ENCODE measurements around the gene HDDC3.

Gene HDDC3, protein sequence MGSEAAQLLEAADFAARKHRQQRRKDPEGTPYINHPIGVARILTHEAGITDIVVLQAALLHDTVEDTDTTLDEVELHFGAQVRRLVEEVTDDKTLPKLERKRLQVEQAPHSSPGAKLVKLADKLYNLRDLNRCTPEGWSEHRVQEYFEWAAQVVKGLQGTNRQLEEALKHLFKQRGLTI

DNA sequence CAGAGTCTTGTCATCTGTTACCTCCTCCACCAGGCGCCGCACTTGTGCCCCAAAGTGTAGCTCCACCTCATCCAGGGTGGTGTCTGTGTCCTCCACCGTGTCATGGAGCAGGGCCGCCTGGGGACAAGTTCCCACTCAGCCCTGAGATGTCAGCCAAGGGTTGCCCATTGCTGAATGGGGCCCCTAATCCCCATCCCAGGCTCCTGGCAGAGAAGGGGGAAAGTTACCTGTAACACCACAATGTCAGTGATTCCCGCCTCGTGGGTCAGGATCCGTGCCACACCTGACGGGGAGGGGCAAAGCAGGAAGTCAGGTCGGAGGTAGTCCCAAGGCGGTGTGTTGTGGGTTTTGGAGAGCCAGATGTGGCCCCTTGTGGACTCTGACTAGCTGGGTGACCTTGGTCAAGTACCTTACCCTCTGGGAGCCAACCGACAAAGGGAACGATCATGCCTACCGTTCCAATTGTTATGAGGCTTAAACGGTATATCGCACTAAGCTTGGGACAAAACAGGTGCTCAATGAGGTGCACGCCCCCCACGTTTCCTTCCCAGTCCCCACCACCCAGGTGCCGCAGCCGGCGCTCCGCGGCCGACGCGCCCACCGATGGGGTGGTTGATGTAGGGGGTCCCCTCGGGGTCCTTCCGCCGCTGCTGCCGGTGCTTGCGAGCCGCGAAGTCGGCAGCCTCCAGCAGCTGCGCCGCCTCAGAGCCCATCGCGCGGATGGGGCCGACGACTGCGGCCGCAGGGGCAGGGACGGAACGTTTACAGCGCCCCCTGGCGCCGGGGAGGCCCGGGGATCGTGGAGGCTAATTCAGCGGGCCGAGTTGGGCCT lies at the start of gene HDDC3:
Gene HDDC3, minus strand, starts transcription at position 722 of the 832 bp plus-strand sequence. Its CDS starts 9 bp downstream, at position 713.
- peak; percentile 90 for DNase-seq

DNA sequence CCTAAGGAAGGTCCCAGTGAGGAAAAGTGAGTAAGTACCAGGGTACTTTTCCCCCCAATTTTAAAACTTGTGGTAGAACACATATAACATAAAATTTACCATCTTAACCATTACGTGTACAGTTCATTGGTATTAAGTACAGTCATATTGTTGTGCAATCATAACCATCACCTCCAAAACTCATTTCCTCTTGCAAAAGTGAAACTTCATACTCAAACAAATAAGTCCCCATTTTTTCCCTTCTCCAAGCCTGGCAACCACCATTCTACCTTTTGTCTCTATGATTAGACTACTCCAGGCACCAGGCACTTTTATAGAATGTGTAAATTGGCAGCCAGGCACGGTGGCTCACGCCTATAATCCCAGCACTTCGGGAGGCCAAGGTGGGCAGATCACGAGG lies 49.8 kb upstream of the HDDC3 start:
- DNase-seq: no peak

DNA sequence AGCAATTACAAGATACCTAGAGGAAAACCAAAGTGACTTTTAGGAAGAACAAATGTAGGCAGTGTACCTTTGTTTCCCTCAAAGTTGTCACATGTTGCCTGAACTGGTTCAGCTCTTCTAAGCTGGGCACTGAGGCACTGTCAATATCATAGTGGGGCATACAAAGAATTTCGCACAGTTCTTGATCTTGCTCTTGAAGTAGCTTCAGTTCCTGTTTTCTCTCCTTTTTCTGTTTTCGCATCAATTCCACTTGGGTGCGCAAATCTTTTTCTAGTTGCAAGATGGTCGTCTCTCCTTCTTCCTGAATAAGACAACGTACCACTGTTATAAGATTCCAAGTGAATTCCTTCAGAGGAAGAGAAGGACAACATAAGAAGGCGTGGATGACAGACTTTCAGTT lies 49.3 kb upstream of the HDDC3 start:
- no peak for DNase-seq

DNA sequence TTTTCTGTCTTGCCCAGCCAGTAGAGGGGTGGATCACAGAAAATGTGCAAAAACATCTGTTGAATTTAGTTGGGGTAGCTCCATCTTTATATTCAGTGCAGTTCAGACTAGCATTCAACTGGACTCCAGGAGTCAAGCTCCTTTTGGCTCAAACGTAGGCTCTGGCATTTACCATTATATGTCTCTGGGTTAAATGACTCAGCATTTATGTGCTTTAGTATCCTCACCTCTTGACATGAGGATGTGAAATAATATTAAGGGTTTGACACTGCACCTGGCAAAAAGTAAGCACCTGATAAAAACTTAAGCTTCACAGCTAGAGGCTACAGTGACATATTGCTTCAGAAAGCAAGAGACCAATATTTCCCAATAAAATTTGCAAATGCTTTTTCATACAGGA lies 47.2 kb upstream of the HDDC3 start:
- DNase-seq: no peak

DNA sequence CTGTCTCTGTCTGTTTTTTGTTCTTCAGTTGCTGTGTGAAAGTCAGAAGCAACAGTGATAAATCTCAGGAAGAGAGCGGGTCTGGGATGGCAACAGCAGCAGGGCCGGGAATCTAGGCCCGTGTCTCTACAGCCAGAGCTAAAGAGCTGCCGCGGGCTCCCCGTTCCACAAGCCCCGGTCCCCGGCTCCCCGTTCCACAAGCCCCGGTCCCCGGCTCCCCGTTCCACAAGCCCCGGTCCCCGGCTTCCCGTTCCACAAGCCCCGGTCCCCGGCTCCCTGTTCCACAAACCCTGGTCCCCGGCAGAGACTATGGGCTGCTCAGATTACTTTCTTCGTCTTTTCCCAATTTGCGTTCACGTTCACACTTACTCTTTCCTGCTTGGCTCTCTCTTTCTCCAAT lies 41.9 kb upstream of the HDDC3 start:
- no peak for DNase-seq

DNA sequence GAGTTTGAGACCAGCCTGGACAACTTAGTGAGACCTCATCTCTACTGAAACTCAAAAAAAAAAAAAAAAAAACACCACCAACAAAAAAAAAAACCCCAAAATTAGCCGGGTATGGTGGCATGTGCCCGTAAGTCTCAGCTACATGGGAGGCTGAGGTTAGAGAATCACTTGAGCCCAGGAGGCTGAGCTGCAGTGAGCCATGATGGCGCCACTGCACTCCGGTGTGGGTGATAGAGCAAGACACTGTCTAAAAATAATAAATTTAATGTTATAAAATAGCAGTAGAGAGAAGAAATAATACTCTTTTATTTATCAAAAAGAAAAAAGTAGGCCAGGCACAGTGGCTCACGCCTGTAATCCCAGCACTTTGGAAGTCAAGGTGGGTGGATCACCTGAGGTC lies 39.8 kb upstream of the HDDC3 start:
- DNase-seq: no peak

DNA sequence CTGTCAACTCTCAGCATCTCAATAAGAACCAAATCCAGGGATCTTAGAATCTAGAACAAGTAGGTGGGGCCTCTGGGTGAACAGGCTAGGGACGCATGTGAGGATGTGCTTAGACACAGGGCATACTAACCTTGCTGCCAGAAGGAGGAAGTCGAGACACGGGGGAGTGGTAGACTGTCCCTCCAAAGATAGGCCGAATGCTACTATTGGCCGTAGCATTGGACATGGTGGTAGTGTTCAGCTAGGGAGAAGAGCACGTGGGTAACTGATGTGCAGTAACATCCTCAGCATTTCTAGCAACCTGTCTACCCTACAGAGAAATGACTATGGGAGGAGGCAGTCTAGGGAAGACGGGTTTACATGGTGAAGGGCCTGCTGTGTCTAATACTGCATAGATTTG lies 37.9 kb upstream of the HDDC3 start:
- no peak for DNase-seq

DNA sequence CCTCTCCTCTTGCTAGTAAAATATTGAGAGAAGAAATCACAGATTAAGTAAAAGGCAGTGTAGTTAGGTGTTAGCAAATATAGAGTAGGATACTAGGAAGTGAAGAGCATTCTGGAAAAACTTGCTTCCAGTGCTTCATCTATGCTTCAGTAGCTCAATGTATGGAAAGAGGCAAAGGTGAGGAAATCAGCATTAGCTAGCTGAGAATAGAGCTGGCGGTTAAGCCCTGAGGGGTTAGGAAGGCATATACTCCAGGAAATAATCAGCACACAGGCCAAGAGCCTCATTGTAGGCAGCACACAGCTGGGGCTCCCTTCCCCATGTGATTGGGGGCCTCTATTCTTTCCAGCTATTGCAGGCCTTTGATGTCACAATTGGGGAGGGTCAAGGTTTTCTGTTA lies 36.1 kb upstream of the HDDC3 start:
- DNase-seq: no peak

DNA sequence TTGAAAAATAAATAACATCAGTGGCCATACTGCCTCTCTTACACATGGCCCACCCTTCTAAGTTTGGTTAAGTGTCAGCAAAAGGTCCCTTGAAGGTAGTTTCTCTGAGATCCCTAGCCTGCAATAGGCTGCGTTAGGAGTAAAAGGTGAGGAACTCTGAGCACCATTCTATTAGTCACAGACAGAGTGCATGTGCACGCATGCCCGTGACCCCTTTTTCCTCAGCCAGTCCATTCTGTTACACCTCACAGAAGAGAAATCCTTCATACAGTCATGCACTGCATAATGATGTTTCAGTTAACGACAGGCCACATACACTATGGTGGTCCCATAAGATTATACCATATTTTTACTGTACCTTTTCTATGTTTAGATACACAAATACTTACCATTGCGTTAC lies 34.9 kb upstream of the HDDC3 start:
- no peak for DNase-seq

DNA sequence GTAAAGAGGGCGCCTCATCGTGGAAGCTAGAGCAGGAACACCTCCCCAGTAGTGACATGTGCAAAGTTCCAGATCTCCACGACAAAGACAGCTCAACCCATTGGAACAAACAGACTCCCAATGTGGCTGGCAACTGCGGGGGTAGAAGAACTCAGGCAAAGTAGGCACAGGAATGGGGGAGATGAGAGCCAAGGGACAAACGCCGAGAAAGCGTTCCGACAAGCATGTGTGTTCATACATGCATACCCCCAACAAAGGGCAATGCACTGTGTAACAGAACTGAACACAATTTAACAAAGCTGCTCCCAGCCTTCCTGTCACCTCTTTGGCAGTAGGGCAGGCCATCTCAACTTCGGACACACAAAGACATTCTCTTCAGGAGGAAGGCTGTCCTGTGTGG lies 33.9 kb upstream of the HDDC3 start:
- no peak for DNase-seq

DNA sequence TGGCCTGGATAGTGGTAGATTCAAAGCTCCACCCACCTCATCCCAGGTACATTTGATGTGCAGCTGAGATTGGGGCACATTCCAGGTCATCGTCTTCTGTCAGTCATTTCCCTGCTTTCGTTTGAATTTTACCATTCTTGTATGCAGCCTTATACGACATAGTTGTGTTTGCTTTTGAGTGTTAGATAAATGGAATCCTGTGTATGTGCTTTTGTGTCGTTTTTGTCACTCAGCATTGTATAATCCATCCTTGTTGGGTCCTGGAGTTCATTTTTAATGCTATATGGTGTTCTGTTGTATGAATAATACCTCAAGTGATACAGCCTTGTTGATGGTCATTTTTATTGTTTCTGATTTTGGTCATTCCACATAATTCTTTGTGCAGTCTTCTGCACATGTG lies 29.7 kb upstream of the HDDC3 start:
- DNase-seq: no peak

DNA sequence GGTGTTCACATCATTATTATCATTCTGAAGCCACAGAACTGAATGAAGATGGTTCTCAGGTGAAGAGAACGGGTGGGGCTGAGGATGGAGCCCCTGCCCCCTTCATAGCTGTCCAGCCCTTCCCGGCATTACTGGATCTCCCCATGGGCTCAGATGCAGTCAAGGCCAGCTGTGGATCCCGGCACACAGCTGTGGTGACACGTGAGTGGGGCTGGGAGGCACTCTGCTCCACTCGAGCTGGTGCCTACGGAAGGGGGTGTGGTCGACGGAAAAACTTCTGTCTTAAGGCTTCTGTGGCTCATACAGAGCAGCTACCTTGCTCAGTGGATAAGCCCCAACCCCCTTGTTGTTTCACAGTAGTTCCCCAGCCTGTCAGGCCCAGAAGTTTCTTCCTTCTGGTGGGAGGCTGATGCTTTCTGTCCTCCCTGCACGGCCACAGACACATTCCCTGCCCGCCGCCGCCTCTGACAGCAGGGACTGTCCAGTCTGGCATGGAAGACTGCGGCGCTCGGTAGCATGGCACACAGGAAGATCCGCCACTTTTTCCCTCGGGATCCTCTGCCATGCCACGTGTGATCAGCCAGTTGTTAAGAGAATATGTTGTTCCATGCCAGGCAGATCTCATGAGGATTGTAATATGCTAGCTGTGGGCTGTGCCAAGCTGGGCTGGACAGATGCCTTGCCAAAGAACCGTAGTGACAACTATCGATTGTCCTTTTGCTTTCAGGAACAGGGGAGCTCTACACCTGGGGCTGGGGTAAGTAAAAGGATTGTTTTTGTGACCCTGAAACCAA lies 28.1 kb upstream of the HDDC3 start:
- no peak for DNase-seq

DNA sequence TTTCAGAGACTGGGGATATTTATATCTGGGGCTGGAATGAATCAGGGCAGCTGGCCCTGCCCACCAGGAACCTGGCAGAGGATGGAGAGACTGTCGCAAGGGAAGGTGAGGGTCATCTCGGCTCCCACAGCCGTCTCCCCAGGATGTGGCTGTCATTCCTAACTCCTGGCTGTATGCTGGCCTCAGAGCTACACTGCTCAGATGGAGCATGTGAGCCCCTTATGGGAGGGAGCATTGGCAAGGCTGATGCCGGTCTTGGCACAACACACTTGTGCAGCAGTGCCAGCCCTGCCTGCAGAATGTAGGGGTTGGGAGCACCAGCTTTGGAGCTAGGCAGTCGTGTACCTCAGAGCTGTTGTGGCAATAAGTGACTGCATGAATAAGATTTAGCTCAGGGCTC lies 27.5 kb upstream of the HDDC3 start:
- DNase-seq: no peak

DNA sequence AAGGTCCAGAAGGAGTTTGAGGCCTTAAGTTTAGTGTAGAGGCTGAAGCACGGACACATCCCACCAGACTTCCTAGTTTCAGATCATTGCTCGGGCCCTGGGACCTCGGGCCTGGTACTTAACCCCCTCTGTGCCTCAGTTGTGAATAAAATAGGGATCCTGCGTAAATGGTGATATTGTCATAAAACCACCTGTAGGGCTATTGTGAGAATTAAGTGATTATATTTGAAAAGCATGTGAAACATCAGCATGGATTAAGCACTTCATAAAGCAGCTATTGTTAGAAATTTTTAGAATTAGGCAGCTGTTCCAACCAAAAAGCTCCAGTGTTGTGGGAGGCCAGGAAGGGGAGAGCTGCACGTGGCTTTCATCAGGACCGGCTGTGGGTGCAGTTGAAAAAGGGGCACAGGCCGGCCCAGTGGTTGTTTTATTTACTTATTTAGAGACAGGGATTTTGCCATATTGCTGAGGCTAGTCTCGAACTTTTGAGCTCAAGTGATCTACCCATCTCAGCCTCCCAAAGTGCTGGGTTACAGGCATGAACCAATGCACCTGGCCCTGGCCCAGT lies 26.8 kb upstream of the HDDC3 start:
- no peak for DNase-seq

DNA sequence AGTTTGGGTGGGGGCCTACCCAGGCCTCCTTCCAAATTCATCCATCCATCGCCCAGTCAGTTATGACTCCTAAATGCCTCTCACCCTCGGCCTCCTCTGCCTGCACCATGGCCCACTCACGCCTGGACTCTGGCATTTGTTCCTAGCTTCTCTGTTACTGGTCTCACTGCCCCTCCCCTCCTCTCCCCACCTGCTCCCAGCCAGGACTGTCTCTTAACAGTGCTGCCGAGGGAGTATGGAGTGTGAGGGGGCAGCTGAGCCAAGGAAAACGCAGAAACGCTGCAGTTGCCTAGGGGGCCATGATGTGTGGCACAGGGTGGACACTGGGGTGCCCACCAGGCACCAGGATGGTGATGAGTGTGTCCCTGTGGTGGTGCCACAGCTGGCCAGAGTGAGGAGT lies 25.4 kb upstream of the HDDC3 start:
- DNase-seq: no peak

DNA sequence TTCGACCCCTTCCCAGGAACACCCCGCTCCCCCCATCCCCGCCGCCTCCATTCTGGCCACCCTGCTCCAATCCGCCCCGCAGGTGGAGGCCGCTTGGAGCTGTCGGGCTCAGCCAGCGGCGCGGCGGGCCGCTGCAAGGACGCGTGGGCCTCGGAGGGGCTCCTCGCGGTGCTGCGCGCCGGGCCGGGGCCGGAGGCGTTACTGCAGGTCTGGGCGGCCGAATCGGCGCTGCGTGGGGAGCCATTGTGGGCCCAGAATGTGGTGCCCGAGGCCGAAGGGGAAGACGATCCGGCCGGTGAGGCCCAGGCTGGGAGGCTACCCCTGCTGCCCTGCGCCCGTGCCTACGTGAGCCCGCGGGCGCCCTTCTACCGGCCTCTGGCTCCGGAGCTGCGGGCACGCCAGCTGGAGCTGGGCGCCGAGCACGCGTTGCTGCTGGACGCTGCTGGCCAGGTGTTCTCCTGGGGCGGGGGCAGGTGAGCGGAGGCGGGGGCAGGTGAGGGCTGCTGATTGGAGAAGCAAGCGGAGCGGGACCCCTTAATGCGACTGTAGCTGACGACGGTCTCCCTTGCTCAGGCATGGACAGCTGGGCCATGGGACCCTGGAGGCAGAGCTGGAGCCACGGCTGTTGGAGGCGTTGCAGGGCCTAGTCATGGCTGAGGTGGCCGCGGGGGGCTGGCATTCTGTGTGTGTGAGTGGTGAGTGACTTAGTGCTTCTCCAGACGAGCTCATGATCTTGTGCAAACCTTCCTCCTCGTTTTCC lies 24.9 kb upstream of the HDDC3 start:
- no peak for DNase-seq

DNA sequence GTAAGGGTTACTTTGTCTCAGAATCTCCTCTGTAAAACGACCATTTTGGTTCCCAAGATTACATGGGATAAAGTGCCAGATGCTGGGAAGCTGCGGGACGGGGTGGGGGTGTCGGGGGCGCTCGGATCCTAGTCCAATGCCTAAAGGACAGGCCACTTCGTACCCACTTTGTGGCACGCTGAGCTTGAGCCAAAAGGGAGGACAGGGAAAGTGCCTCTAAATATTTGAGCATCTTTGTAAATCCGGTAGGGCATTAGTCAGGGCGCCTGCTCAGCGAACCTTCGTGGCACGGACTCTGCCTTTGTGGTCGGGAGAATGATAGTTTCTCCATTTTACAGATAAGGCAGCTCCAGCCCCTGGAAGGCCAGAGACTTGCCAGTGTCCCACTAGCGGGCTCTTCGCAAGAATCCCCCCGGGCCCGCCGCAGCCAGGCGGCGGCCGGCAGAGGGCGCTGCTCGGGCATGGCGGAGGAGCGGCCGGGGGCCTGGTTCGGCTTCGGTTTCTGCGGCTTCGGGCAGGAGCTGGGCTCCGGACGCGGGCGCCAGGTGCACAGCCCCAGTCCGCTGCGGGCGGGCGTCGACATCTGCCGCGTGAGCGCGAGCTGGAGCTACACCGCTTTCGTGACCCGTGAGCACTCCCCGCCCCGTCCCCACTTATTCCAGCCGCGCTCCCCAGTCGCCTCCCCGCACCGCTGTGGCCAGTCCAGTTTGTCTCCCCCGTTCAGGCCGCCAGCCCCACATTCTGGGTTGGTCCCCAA lies 24.1 kb upstream of the HDDC3 start:
- peak; percentile 67 for DNase-seq

DNA sequence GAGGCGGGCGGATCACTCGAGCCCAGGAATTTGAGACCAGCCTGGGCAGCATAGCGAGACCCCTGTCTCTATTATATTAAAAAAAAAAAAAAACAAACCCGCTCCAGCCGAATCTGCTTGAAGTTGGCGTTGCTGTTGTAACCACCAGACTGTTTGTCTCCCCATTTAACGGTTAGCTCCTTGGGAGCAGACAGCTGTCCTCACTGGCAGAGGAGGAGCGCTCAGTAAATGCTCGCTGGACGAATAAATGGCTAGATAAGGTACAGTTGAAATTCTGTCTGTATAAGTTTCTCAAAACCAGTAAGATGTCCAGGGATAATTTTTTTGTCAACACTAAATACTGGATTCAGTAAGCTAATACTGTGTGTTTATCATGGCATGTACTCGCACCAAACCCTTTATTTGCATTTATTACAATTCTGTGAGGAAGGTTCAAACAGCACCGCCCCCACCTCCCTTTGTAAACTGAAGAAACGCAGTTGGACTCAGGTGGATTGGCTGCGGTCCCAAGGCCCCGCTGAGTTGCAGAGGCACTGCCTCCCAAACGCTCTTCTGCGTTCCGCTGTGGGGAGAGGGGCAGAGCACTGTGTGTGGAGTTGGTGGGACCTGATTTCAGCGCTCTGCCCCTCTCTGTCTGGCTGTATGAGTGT lies 23.4 kb upstream of the HDDC3 start:
- no peak for DNase-seq

DNA sequence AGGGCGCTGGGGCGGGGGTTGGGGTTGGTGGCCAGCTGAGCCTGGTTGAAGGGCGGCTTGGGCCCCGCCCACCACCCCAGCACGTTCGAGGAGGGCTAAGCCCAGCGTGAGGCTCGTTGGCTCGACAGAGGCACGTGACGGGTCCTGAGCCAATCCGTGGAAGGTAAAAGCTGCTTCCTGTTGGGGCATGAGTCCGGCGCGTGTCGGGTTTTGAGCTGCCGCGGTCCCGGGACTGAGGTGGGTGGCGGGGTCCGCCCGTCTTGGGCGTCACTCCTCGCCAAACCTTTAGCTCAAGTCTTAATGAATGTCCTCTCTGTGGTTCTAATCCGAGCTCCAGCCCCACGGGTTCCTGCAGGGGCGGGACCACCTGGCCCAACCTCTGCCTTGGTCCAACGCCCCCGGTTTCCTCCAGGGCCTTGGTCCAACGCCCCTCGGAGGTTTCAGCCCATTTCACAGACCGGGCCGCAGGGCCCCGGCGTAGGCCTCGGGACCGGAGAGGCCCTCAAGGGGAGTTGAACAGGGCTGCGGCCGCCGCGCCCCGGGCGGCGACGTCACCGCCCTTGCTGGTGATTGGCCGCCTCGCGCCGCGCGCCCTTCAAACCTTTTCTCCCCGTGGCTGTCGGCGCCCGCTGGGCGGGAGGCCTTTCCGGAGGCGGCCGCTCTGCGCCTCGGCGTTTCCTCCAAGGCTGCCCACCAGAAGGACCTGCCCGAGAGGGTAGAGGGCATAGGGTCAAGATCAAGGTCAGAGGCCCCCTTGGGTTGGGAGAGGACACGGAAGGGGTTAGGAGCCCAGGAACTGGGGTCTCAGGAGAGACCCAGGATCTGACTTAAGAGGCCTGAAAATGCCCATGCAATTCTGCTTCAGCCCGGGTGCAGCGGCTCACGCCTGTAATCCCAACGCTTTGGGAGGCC lies 22.6 kb upstream of the HDDC3 start, which contains the start of gene RCCD1:
Gene RCCD1, plus strand, starts transcription at position 173 of the 912 bp plus-strand sequence. CDS start 1,851 bp downstream, outside the sequence.
- DNase-seq: peak; percentile 90
